ENCODE measurements around the gene CDH13. TPM values are rescaled to one million over a fixed set of nuclear protein-coding genes. Genes with fewer than 3 reads are reported as not detected.

CDH13 gene
- total and polyA plus RNA-seq, 2 donors (not counting 1 experiment from before 2014, with no cell fraction given), result 27.6 to 96.7 TPM

- TF ChIP-seq EZH2 (IDR thresholded peaks at IDR 0.05; ENCODE audit: low read length, missing control alignments) (no peak), CTCF (conservative IDR thresholded peaks at IDR 0.05 in 1 of 2, IDR thresholded peaks at IDR 0.05 in 1 of 2; ENCODE audit: low read depth in 1 of 2, low read length in 2 of 2) (no peak)
- Histone ChIP-seq H3K36me3 (ENCODE audit: control insufficient read depth, insufficient read depth, low read length) (no peaks in the 10 kb centered on the region), H3K4me3 (replicated peaks in 1 of 4; ENCODE audit: control extremely low read depth in 1 of 4, insufficient read depth in 1 of 4, low read depth in 3 of 4, low read length in 4 of 4) (no peak overlapping the region), H3K4me2 (ENCODE audit: extremely low read depth, insufficient read depth, low read length) (no peak overlapping the region), H3K27me3 (ENCODE audit: control insufficient read depth, insufficient read depth, low read length) (no peaks in the 10 kb centered on the region), H3K9me3 (ENCODE audit: control insufficient read depth, insufficient read depth, low read depth, low read length) (no peaks in the 10 kb centered on the region), H3K4me1 (ENCODE audit: control insufficient read depth, extremely low read depth, insufficient read depth, low read length) (peaks cover 4% of the 10 kb centered on the region), H4K20me1 (ENCODE audit: control insufficient read depth, extremely low read depth, insufficient read depth, low read length) (no peaks in the 10 kb centered on the region), H2AFZ (ENCODE audit: low read length) (no peak overlapping the region), H3K79me2 (ENCODE audit: control insufficient read depth, insufficient read depth, low read length) (no peaks in the 10 kb centered on the region), H3K27ac (ENCODE audit: insufficient read depth, low read length) (no peak overlapping the region), H3K9ac (ENCODE audit: insufficient read depth, low read length) (no peak overlapping the region)
- DNase-seq (ENCODE audit: low read depth in 2 of 2), result no peak
Observed at GRCh38 chr16:83516931-83517330, 890.2 kb downstream of the CDH13 start.

- Histone ChIP-seq H4K20me1 (ENCODE audit: control insufficient read depth, extremely low read depth, insufficient read depth, low read length) (no peaks in the 10 kb centered on the region), H3K9ac (ENCODE audit: insufficient read depth, low read length) (no peak overlapping the region), H3K4me2 (ENCODE audit: extremely low read depth, insufficient read depth, low read length) (no peak overlapping the region), H3K79me2 (ENCODE audit: control insufficient read depth, insufficient read depth, low read length) (no peaks in the 10 kb centered on the region), H3K4me3 (replicated peaks in 1 of 4; ENCODE audit: control extremely low read depth in 1 of 4, insufficient read depth in 1 of 4, low read depth in 3 of 4, low read length in 4 of 4) (no peak overlapping the region), H3K27ac (ENCODE audit: insufficient read depth, low read length) (no peak overlapping the region), H2AFZ (ENCODE audit: low read length) (no peak overlapping the region), H3K36me3 (ENCODE audit: control insufficient read depth, insufficient read depth, low read length) (no peaks in the 10 kb centered on the region), H3K27me3 (ENCODE audit: control insufficient read depth, insufficient read depth, low read length) (no peaks in the 10 kb centered on the region), H3K4me1 (ENCODE audit: control insufficient read depth, extremely low read depth, insufficient read depth, low read length) (peaks cover 4% of the 10 kb centered on the region), H3K9me3 (ENCODE audit: control insufficient read depth, insufficient read depth, low read depth, low read length) (no peaks in the 10 kb centered on the region)
- no peak for DNase-seq (ENCODE audit: low read depth in 2 of 2)
- TF ChIP-seq CTCF (conservative IDR thresholded peaks at IDR 0.05 in 1 of 2, IDR thresholded peaks at IDR 0.05 in 1 of 2; ENCODE audit: low read depth in 1 of 2, low read length in 2 of 2) (no peak), EZH2 (IDR thresholded peaks at IDR 0.05; ENCODE audit: low read length, missing control alignments) (no peak)
Observed at GRCh38 chr16:83517398-83517797, 890.6 kb downstream of the CDH13 start.

GRCh38 chr16:83520596-83520995 is 893.8 kb downstream of the CDH13 start:
- no peaks in the 10 kb centered on the region for H3K4me1 ChIP-seq (ENCODE audit: control insufficient read depth, extremely low read depth, insufficient read depth, low read length)
- no peaks in the 10 kb centered on the region for H3K27me3 ChIP-seq (ENCODE audit: control insufficient read depth, insufficient read depth, low read length)
- H2AFZ ChIP-seq (ENCODE audit: low read length), result no peak overlapping the region
- H3K79me2 ChIP-seq (ENCODE audit: control insufficient read depth, insufficient read depth, low read length), result no peaks in the 10 kb centered on the region
- no peaks in the 10 kb centered on the region for H4K20me1 ChIP-seq (ENCODE audit: control insufficient read depth, extremely low read depth, insufficient read depth, low read length)
- no peaks in the 10 kb centered on the region for H3K36me3 ChIP-seq (ENCODE audit: control insufficient read depth, insufficient read depth, low read length)
- no peak overlapping the region for H3K4me3 ChIP-seq (replicated peaks in 1 of 4; ENCODE audit: control extremely low read depth in 1 of 4, insufficient read depth in 1 of 4, low read depth in 3 of 4, low read length in 4 of 4)
- DNase-seq (ENCODE audit: low read depth in 2 of 2), result no peak
- H3K9ac ChIP-seq (ENCODE audit: insufficient read depth, low read length), result no peak overlapping the region
- TF ChIP-seq EZH2 (IDR thresholded peaks at IDR 0.05; ENCODE audit: low read length, missing control alignments), result no peak
- TF ChIP-seq CTCF (conservative IDR thresholded peaks at IDR 0.05 in 1 of 2, IDR thresholded peaks at IDR 0.05 in 1 of 2; ENCODE audit: low read depth in 1 of 2, low read length in 2 of 2), result no peak
- H3K4me2 ChIP-seq (ENCODE audit: extremely low read depth, insufficient read depth, low read length), result no peak overlapping the region
- no peak overlapping the region for H3K27ac ChIP-seq (ENCODE audit: insufficient read depth, low read length)
- no peaks in the 10 kb centered on the region for H3K9me3 ChIP-seq (ENCODE audit: control insufficient read depth, insufficient read depth, low read depth, low read length)

Data from fibroblast of lung (primary cell).